H9 (cell line): ENCODE results near the gene MCF2L. TPM values are rescaled to one million over a fixed set of nuclear protein-coding genes. Genes with fewer than 3 reads are reported as not detected.

Experiments used
- DNase-seq: peaks from one replicate; pipeline ENCODE4 v3.0.0-alpha.2; 2017
- H2AFZ ChIP-seq: one replicate; pipeline ENCODE4 v1.6.1; 2013; ENCODE audit warnings: mild to moderate bottlenecking, low read length, control low read depth, moderate library complexity
- H2AK5ac ChIP-seq: 2 replicates; pipeline ENCODE4 v1.6.1; 2013; ENCODE audit warnings: low read length, control low read depth, mixed read lengths; ENCODE audit not compliant: insufficient read length
- H2BK120ac ChIP-seq: one replicate; pipeline ENCODE4 v1.6.1; 2013; ENCODE audit warnings: low read depth, mild to moderate bottlenecking, low read length, control low read depth, inconsistent platforms; ENCODE audit not compliant: poor library complexity, severe bottlenecking
- H2BK12ac ChIP-seq: 2 replicates; pipeline ENCODE4 v1.6.1; 2013; ENCODE audit warnings: low read length, control low read depth, mixed read lengths, low read depth; ENCODE audit not compliant: insufficient read length
- H2BK15ac ChIP-seq: 2 replicates; pipeline ENCODE4 v1.6.1; 2013; ENCODE audit warnings: low read depth, low read length, control low read depth
- H2BK20ac ChIP-seq: one replicate; pipeline ENCODE4 v1.6.1; 2013; ENCODE audit warnings: low read depth, mild to moderate bottlenecking, low read length, control low read depth, inconsistent platforms; ENCODE audit not compliant: poor library complexity, severe bottlenecking
- H2BK5ac ChIP-seq: 2 replicates; pipeline ENCODE4 v1.6.1; 2013; ENCODE audit warnings: low read length, control low read depth, mixed read lengths; ENCODE audit not compliant: insufficient read length
- H3K14ac ChIP-seq: 2 replicates; pipeline ENCODE4 v1.6.1; 2013; ENCODE audit warnings: low read length, control low read depth; ENCODE audit not compliant: insufficient read depth
- H3K18ac ChIP-seq: 2 replicates; pipeline ENCODE4 v1.6.1; 2013; ENCODE audit warnings: low read depth, mild to moderate bottlenecking, mixed read lengths, low read length, control low read depth; ENCODE audit not compliant: insufficient read length
- H3K23ac ChIP-seq: 2 replicates; pipeline ENCODE4 v1.6.1; 2013; ENCODE audit warnings: low read length, control low read depth, mixed read lengths, low read depth; ENCODE audit not compliant: insufficient read length
- H3K23me2 ChIP-seq: 2 replicates; pipeline ENCODE4 v1.6.1; 2013; ENCODE audit warnings: low read depth, mild to moderate bottlenecking, mixed read lengths, low read length, control low read depth; ENCODE audit not compliant: insufficient read length, poor library complexity, severe bottlenecking
- H3K27ac ChIP-seq: 2 replicates; pipeline ENCODE4 v1.5.1; 2013; ENCODE audit warnings: low read length, control low read depth, mixed read lengths, low read depth; ENCODE audit not compliant: insufficient read length
- H3K27me3 ChIP-seq: 2 replicates; pipeline ENCODE4 v1.6.1; 2013; ENCODE audit warnings: low read length, control low read depth, inconsistent platforms; ENCODE audit not compliant: insufficient read depth
- H3K4ac ChIP-seq: 2 replicates; pipeline ENCODE4 v1.6.1; 2013; ENCODE audit warnings: low read depth, mild to moderate bottlenecking, control low read depth, inconsistent platforms, low read length, moderate library complexity
- H3K4me1 ChIP-seq: 2 replicates; pipeline ENCODE4 v1.6.1; 2013; ENCODE audit warnings: low read length, control low read depth, inconsistent platforms; ENCODE audit not compliant: insufficient read depth
- H3K4me2 ChIP-seq: 2 replicates; pipeline ENCODE4 v1.6.1; 2013; ENCODE audit warnings: low read length, control low read depth, mixed read lengths; ENCODE audit not compliant: insufficient read length, insufficient read depth
- H3K56ac ChIP-seq: 2 replicates; pipeline ENCODE4 v1.6.1; 2013; ENCODE audit warnings: low read depth, mild to moderate bottlenecking, mixed read lengths, low read length, control low read depth; ENCODE audit not compliant: insufficient read length
- H3K79me1 ChIP-seq: 2 replicates; pipeline ENCODE4 v1.6.1; 2013; ENCODE audit warnings: low read depth, mild to moderate bottlenecking, moderate library complexity, low read length, control low read depth, inconsistent platforms; ENCODE audit not compliant: insufficient read depth, poor library complexity, severe bottlenecking
- H3K79me2 ChIP-seq: 2 replicates; pipeline ENCODE4 v1.6.1; 2013; ENCODE audit warnings: low read length, control low read depth, inconsistent platforms; ENCODE audit not compliant: insufficient read depth
- H3K9ac ChIP-seq: 2 replicates; pipeline ENCODE4 v1.6.1; 2013; ENCODE audit warnings: low read length, control low read depth, mixed read lengths; ENCODE audit not compliant: insufficient read length; ENCODE audit errors: extremely low read depth
- H3K9me3 ChIP-seq: one replicate; pipeline ENCODE4 v1.6.1; 2013; ENCODE audit warnings: low read depth, low read length, inconsistent platforms; ENCODE audit not compliant: control insufficient read depth
- H3T11ph ChIP-seq: one replicate; pipeline ENCODE4 v1.6.1; 2013; ENCODE audit warnings: mild to moderate bottlenecking, low read length, control low read depth, inconsistent platforms
- H4K20me1 ChIP-seq: one replicate; pipeline ENCODE4 v1.6.1; 2013; ENCODE audit not compliant: control insufficient read depth, insufficient read length, insufficient read depth
- H4K5ac ChIP-seq: 2 replicates; pipeline ENCODE4 v1.6.1; 2013; ENCODE audit warnings: low read depth, mild to moderate bottlenecking, mixed read lengths, low read length, control low read depth; ENCODE audit not compliant: insufficient read length
- H4K8ac ChIP-seq: replicated peaks from 2 replicates; pipeline ENCODE4 v1.6.1; 2013; ENCODE audit warnings: low read length, control low read depth, mixed read lengths, low read depth; ENCODE audit not compliant: insufficient read length
- H4K91ac ChIP-seq: 2 replicates; pipeline ENCODE4 v1.6.1; 2013; ENCODE audit warnings: low read depth, mild to moderate bottlenecking, moderate library complexity, mixed read lengths, low read length, control low read depth; ENCODE audit not compliant: insufficient read length
- H3K27ac Mint-ChIP-seq, 3 experiments: 2 replicates in 2 of 3; 3 replicates in 1 of 3; pipeline ENCODE4 v1.8.0; 2020 to 2021; ENCODE audit warnings: mixed read lengths in 3 of 3, mild to moderate bottlenecking in 1 of 3, moderate library complexity in 1 of 3
- H3K27me3 Mint-ChIP-seq: 2 replicates; pipeline ENCODE4 v1.8.0; 2021; ENCODE audit warnings: low read depth, mild to moderate bottlenecking, moderate library complexity, mixed read lengths
- H3K36me3 Mint-ChIP-seq, 3 experiments: 2 replicates in 2 of 3; 3 replicates in 1 of 3; pipeline ENCODE4 v1.8.0; 2020 to 2021; ENCODE audit warnings: low read depth in 3 of 3, mixed read lengths in 3 of 3; ENCODE audit not compliant: insufficient read depth in 1 of 3
- H3K4me1 Mint-ChIP-seq, 2 experiments: 2 replicates each; pipeline ENCODE4 v1.8.0; 2020; ENCODE audit warnings: mixed read lengths in 2 of 2
- H3K4me3 Mint-ChIP-seq, 2 experiments: 2 replicates in 1 of 2; 3 replicates in 1 of 2; pipeline ENCODE4 v1.8.0; 2020 to 2021; ENCODE audit warnings: mild to moderate bottlenecking in 2 of 2, mixed read lengths in 2 of 2, moderate library complexity in 1 of 2
- H3K9me3 Mint-ChIP-seq, 2 experiments: 2 replicates in 1 of 2; 3 replicates in 1 of 2; pipeline ENCODE4 v1.8.0; 2020; ENCODE audit warnings: mild to moderate bottlenecking in 2 of 2, mixed read lengths in 2 of 2, moderate library complexity in 1 of 2
- WGBS: extraction: QIAGEN DNeasy Blood & Tissue Kit; methylation state at CpG from one replicate; pipeline ENCODE4 v1.1.7; 2013; ENCODE audit warnings: missing lambda C conversion rate, low lambda C conversion rate, mixed read lengths; ENCODE audit not compliant: insufficient read length; ENCODE audit errors: extremely low coverage; 5-methylcytosine and 5-hydroxymethylcytosine counted together
- total RNA-seq: library from RNA; stranded (reverse); gene quantifications from 2 replicates; pipeline ENCODE4 v1.2.1, GENCODE V29; 2021
- TF ChIP-seq, protein P1 (sequence below): fragments of 200-600 bp; sonication (generic); conservative IDR thresholded peaks from 3 replicates; pipeline ENCODE4 v1.8.0; 2021; ENCODE audit warnings: antibody characterized with exemption, mild to moderate bottlenecking

MCF2L gene
- total RNA-seq, 1 experiment from 2014 or later: 18.5 TPM

DNA sequence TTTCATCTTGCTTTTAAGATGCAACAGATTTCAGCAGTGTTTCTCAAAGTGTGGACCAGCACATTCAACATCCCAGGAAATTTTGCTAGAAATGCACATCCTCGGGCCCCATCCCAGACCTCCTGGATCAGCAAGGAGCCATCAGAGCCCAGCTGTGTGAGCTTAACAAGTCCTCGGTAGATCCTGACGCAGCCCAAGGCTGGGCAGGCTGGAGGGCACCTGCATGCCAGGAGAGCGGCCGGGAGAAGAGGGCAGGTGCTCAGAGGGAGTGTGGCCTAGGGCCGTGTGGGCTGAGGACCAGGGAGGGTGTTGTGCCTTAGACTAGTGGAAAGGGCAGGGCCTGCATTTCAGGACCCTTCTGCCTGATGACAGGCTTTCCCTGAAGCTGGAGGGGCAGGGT is 2.2 kb upstream of the MCF2L start:
- H3K9ac ChIP-seq: no peak overlapping the region
- Mint-ChIP-seq H3K27ac (no peak overlapping the region), H3K4me3 (no peak overlapping the region), H3K4me1 (peaks cover 10 to 14% of the 10 kb centered on the region in 2 experiments), H3K27me3 (peaks cover 33% of the 10 kb centered on the region), H3K9me3 (peaks cover 3 to 6% of the 10 kb centered on the region in 2 experiments; a peak in 4 of 5 replicates), H3K36me3 (peaks cover 3 to 4% (median 4%) of the 10 kb centered on the region in 3 experiments; a peak in 5 of 7 replicates)
- H2BK5ac ChIP-seq: no peak overlapping the region
- no peak overlapping the region for H2BK15ac ChIP-seq
- H4K5ac ChIP-seq: no peak overlapping the region
- H3K79me2 ChIP-seq: no peaks in the 10 kb centered on the region
- no peak overlapping the region for H2BK120ac ChIP-seq
- H4K91ac ChIP-seq: no peak overlapping the region
- H2BK20ac ChIP-seq: no peak overlapping the region
- no peak overlapping the region; the same call in 1 of the 2 replicates for H3K14ac ChIP-seq
- H3K4me1 ChIP-seq: no peaks in the 10 kb centered on the region
- no peak overlapping the region for H3K18ac ChIP-seq
- no peak overlapping the region for H3K4me2 ChIP-seq
- no peak overlapping the region for H3T11ph ChIP-seq
- TF ChIP-seq, protein P1, sequence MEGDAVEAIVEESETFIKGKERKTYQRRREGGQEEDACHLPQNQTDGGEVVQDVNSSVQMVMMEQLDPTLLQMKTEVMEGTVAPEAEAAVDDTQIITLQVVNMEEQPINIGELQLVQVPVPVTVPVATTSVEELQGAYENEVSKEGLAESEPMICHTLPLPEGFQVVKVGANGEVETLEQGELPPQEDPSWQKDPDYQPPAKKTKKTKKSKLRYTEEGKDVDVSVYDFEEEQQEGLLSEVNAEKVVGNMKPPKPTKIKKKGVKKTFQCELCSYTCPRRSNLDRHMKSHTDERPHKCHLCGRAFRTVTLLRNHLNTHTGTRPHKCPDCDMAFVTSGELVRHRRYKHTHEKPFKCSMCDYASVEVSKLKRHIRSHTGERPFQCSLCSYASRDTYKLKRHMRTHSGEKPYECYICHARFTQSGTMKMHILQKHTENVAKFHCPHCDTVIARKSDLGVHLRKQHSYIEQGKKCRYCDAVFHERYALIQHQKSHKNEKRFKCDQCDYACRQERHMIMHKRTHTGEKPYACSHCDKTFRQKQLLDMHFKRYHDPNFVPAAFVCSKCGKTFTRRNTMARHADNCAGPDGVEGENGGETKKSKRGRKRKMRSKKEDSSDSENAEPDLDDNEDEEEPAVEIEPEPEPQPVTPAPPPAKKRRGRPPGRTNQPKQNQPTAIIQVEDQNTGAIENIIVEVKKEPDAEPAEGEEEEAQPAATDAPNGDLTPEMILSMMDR: no peak
- H3K27me3 ChIP-seq: no peaks in the 10 kb centered on the region; the same call in 1 of the 2 replicates
- no peak overlapping the region for H3K56ac ChIP-seq
- no peak overlapping the region for H4K8ac ChIP-seq
- H3K9me3 ChIP-seq: no peaks in the 10 kb centered on the region
- no peak overlapping the region for H3K23ac ChIP-seq
- H3K4ac ChIP-seq: no peak overlapping the region
- H4K20me1 ChIP-seq: no peaks in the 10 kb centered on the region
- no peak for DNase-seq
- H2BK12ac ChIP-seq: no peak overlapping the region
- H3K79me1 ChIP-seq: no peaks in the 10 kb centered on the region
- no CpG with 5 or more reads among the region's 6 CpGs for WGBS
- H3K23me2 ChIP-seq: peaks cover 8% of the 10 kb centered on the region
- no peak overlapping the region for H2AK5ac ChIP-seq
- no peak overlapping the region for H2AFZ ChIP-seq
- no peak overlapping the region for H3K27ac ChIP-seq
